GM23338 (cell line): ENCODE data around the gene ERC1.

Source experiments
- CREB1 ChIP-seq: fragments of 250-450 bp; sonication (Bioruptor Pico); IDR thresholded peaks from 2 replicates; pipeline ENCODE4 v1.5.0; 2020; ENCODE audit warnings: low read depth, mild to moderate bottlenecking, moderate library complexity
- CTCF ChIP-seq, 2 experiments: fragments of 200-600 bp in 1 of 2; sonication (generic) in 1 of 2; conservative IDR thresholded peaks; 2 replicates each; pipeline versions ENCODE4 v1.5.1 to v1.6.1; 2016 to 2017; ENCODE audit warnings: antibody characterized with exemption in 2 of 2, low read depth in 2 of 2, mild to moderate bottlenecking in 2 of 2, moderate library complexity in 1 of 2
- ETS1 ChIP-seq: IDR thresholded peaks from 2 replicates; pipeline ENCODE4 v1.6.1; 2016; ENCODE audit warnings: antibody characterized with exemption
- EZH2 ChIP-seq: fragments of 200-600 bp; sonication (generic); IDR thresholded peaks from one replicate; pipeline ENCODE4 v1.8.0; 2017; ENCODE audit warnings: antibody characterized with exemption, mild to moderate bottlenecking, low read depth; ENCODE audit not compliant: unreplicated experiment
- EZH2phosphoT487 ChIP-seq: fragments of 200-600 bp; sonication (generic); IDR thresholded peaks from one replicate; pipeline ENCODE4 v1.8.1; 2018; ENCODE audit warnings: antibody characterized with exemption; ENCODE audit not compliant: unreplicated experiment
- JUNB ChIP-seq: IDR thresholded peaks from one replicate; pipeline ENCODE4 v1.6.1; 2016; ENCODE audit warnings: antibody characterized with exemption; ENCODE audit not compliant: unreplicated experiment
- NANOG ChIP-seq: IDR thresholded peaks from 2 replicates; pipeline ENCODE4 v1.6.1; 2016; ENCODE audit warnings: antibody characterized with exemption, borderline replicate concordance
- POLR2AphosphoS5 ChIP-seq: IDR thresholded peaks from 2 replicates; pipeline ENCODE4 v1.6.1; 2016; ENCODE audit warnings: antibody characterized with exemption, low read depth
- REST ChIP-seq: IDR thresholded peaks from one replicate; pipeline ENCODE4 v1.6.1; 2018; ENCODE audit warnings: antibody characterized with exemption; ENCODE audit not compliant: unreplicated experiment
- ZNF114 ChIP-seq: fragments of 250-450 bp; sonication (Bioruptor Pico); IDR thresholded peaks from 2 replicates; pipeline ENCODE4 v1.5.0; 2020; ENCODE audit warnings: mild to moderate bottlenecking, moderate library complexity

- TF ChIP-seq POLR2AphosphoS5 (no peak), EZH2 (no peak), CTCF (conservative IDR thresholded peaks at IDR 0.05; ENCODE audit: low read depth in 2 of 2) (no peak), JUNB (no peak), REST (no peak), EZH2phosphoT487 (no peak), CREB1 (CRISPR knock-in tag) (no peak), ETS1 (no peak), ZNF114 (CRISPR knock-in tag) (no peak), NANOG (no peak)
These were observed 21.2 kb upstream of the ERC1 start for GRCh38 chr12:969821-970220.
